GM19043 (cell line): ENCODE data around the gene AHCYL2.
"Not testable (repeated sequence)": the region's sequence is repeated elsewhere in the genome, so short reads cannot be mapped to it uniquely, and the experiment has no call there.

ENCODE experiments used
- ATAC-seq: cut with Tn5 transposase; IDR thresholded peaks from one replicate; pipeline ENCODE4 v1.9.1; 2021; ENCODE audit warnings: low read depth; ENCODE audit not compliant: unreplicated experiment

AHCYL2 gene

GRCh38 chr7:129405527-129405926 lies 180.7 kb downstream of the AHCYL2 start:
- no peak for ATAC-seq

GRCh38 chr7:129410238-129410637 lies 185.4 kb downstream of the AHCYL2 start:
- ATAC-seq: not testable (repeated sequence)

- ATAC-seq: no peak
Measured at GRCh38 chr7:129412501-129412900, 187.7 kb downstream of the AHCYL2 start.

GRCh38 chr7:129417073-129417472 lies 192.2 kb downstream of the AHCYL2 start:
- no peak for ATAC-seq

GRCh38 chr7:129421717-129422250 lies 197.0 kb downstream of the AHCYL2 start:
- no peak for ATAC-seq

GRCh38 chr7:129422727-129423126 lies 197.9 kb downstream of the AHCYL2 start:
- ATAC-seq: no peak

- ATAC-seq: no peak
Measured at GRCh38 chr7:129423700-129424410, 199.0 kb downstream of the AHCYL2 start.

- no peak for ATAC-seq
Measured at GRCh38 chr7:129426482-129426881, 201.7 kb downstream of the AHCYL2 start.

GRCh38 chr7:129427526-129428045 lies 202.8 kb downstream of the AHCYL2 start:
- no peak for ATAC-seq

- no peak for ATAC-seq
Measured at GRCh38 chr7:129431911-129432643, 207.2 kb downstream of the AHCYL2 start.

GRCh38 chr7:129433847-129434674 lies 209.2 kb downstream of the AHCYL2 start, which contains the start of gene STRIP2:
Gene STRIP2, plus strand, starts transcription at chr7:129434432. Its CDS starts 41 bp downstream, at chr7:129434473.
- ATAC-seq: peak; percentile 96

- ATAC-seq: no peak
Measured at GRCh38 chr7:129434675-129435318, 210.0 kb downstream of the AHCYL2 start.

GRCh38 chr7:129435414-129435829 lies 210.6 kb downstream of the AHCYL2 start:
- ATAC-seq: no peak

- ATAC-seq: no peak
Measured at GRCh38 chr7:129436335-129436923, 211.6 kb downstream of the AHCYL2 start.

GRCh38 chr7:129437190-129437589 lies 212.4 kb downstream of the AHCYL2 start:
- no peak for ATAC-seq

- no peak for ATAC-seq
Measured at GRCh38 chr7:129438281-129438838, 213.5 kb downstream of the AHCYL2 start.

GRCh38 chr7:129438839-129439651 lies 214.2 kb downstream of the AHCYL2 start:
- ATAC-seq: no peak

- no peak for ATAC-seq
Measured at GRCh38 chr7:129439963-129440625, 215.3 kb downstream of the AHCYL2 start.
